Sigmoid colon (tissue), 7 donors: ENCODE results near the gene DROSHA. TPM values are rescaled to one million over a fixed set of nuclear protein-coding genes. Genes with fewer than 3 reads are reported as not detected.

Experiments
- DNase-seq: peaks from one replicate; pipeline ENCODE4 v3.0.0-alpha.2; 2019
- H3K27ac ChIP-seq, 4 donors: fragments of 200-600 bp; sonication (generic); one replicate each; pipeline ENCODE4 v1.5.1; 2016 to 2019; ENCODE audit warnings: mild to moderate bottlenecking in 1 of 4
- H3K27me3 ChIP-seq, 3 donors: fragments of 200-600 bp; sonication (generic); one replicate each; pipeline ENCODE4 v1.5.1; 2019; ENCODE audit warnings: mild to moderate bottlenecking in 1 of 3
- H3K36me3 ChIP-seq, 4 donors: fragments of 200-600 bp; sonication (generic); one replicate each; pipeline ENCODE4 v1.5.1; 2016 to 2019
- H3K4me1 ChIP-seq, 4 donors: fragments of 200-600 bp; sonication (generic); one replicate each; pipeline ENCODE4 v1.5.1; 2017 to 2019
- H3K4me3 ChIP-seq, 4 donors: fragments of 200-600 bp; sonication (generic); one replicate each; pipeline ENCODE4 v1.5.1; 2017 to 2019; ENCODE audit warnings: mild to moderate bottlenecking in 2 of 4, moderate library complexity in 1 of 4
- H3K9me3 ChIP-seq, 4 donors: fragments of 200-600 bp in 3 of 4; sonication (generic) in 3 of 4; one replicate each; pipeline versions ENCODE4 v1.5.1 to v1.6.1; 2013 to 2019
- EP300 ChIP-seq, 4 donors: sonication (generic); formaldehyde crosslinking; IDR thresholded peaks; one replicate each; pipeline ENCODE4 v1.6.1; 2017; ENCODE audit warnings: antibody characterized with exemption in 4 of 4
- POLR2A ChIP-seq, 2 donors: fragments of 450-650 bp; IDR thresholded peaks; one replicate each; pipeline ENCODE4 v1.6.1; 2016; ENCODE audit warnings: antibody characterized with exemption in 2 of 2, mild to moderate bottlenecking in 2 of 2, moderate library complexity in 2 of 2
- POLR2AphosphoS5 ChIP-seq, 4 donors: sonication (generic); formaldehyde crosslinking; IDR thresholded peaks; one replicate each; pipeline ENCODE4 v1.6.1; 2017; ENCODE audit warnings: antibody characterized with exemption in 4 of 4
- WGBS, 2 donors: extraction: QIAGEN DNeasy Blood & Tissue Kit; methylation state at CpG; one replicate each; pipeline ENCODE4 v1.1.7; 2013; 5-methylcytosine and 5-hydroxymethylcytosine counted together
- intact Hi-C: fragments of 100-400 bp; cut with DNase I; formaldehyde crosslinking; loops from one replicate; pipeline ENCODE4 v1.15.1; 2023
- polyA plus RNA-seq, 3 donors: library from polyadenylated mRNA; stranded (reverse); fragments of 200-250 nt; gene quantifications; one replicate each; pipeline ENCODE4 v1.2.3, GENCODE V29; 2013
- total RNA-seq, 4 donors: library from RNA; depleted of rRNA; stranded (reverse); fragments of >200 nt; gene quantifications; one replicate each; pipeline ENCODE4 v1.1.0, GENCODE V29; 2016
- TF ChIP-seq, protein P1 (sequence below), 4 experiments: fragments of 450-650 bp in 3 of 4; fragments of 200-600 bp in 1 of 4; IDR thresholded peaks; one replicate each; pipeline ENCODE4 v1.5.1; 2016 to 2019; ENCODE audit warnings: antibody characterized with exemption in 4 of 4, mild to moderate bottlenecking in 3 of 4, moderate library complexity in 2 of 4
- donor health status: healthy with polysubstance abuse.
- donor health status: Bipolar disorder and iron deficiency.
- donor health status: healthy.

The DROSHA gene
- total and polyA plus RNA-seq, 7 donors = 17.3 to 57.6 (median 28.6) TPM

DNA sequence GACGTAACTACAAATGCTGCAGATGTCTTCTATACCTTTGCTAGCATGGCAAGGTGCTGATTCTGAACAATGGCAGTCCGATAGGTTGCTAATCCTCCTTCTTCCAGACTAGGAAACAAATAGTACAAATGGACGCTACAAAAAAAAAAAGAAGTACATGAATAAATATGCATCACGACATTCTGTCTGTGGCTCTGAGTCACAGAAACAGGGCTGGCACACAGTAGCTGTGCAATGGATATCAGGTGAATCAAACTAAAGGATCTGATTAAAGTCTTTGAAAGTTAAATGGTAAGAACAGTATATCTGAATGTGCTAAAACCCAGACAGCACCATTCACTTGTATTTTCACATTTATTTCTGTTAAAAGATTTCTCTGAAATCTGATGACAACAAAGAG lies 96.2 kb downstream of the DROSHA start:
- Histone ChIP-seq H3K27me3 (no peaks in the 10 kb centered on the region), H3K4me1 (no peaks in the 10 kb centered on the region), H3K9me3 (no peaks in the 10 kb centered on the region), H3K36me3 (peaks cover 0 to 44% (median 4%) of the 10 kb centered on the region in 4 donors), H3K4me3 (no peak overlapping the region), H3K27ac (no peak overlapping the region)
- WGBS, 2 donors = 94 to 99% methylated on average over 4 of the region's 4 CpGs
- no peak for TF ChIP-seq POLR2AphosphoS5 (IDR thresholded peaks at IDR 0.05)
- no peak for TF ChIP-seq POLR2A (IDR thresholded peaks at IDR 0.05)
- no peak for TF ChIP-seq EP300 (IDR thresholded peaks at IDR 0.05)
- TF ChIP-seq, protein P1, sequence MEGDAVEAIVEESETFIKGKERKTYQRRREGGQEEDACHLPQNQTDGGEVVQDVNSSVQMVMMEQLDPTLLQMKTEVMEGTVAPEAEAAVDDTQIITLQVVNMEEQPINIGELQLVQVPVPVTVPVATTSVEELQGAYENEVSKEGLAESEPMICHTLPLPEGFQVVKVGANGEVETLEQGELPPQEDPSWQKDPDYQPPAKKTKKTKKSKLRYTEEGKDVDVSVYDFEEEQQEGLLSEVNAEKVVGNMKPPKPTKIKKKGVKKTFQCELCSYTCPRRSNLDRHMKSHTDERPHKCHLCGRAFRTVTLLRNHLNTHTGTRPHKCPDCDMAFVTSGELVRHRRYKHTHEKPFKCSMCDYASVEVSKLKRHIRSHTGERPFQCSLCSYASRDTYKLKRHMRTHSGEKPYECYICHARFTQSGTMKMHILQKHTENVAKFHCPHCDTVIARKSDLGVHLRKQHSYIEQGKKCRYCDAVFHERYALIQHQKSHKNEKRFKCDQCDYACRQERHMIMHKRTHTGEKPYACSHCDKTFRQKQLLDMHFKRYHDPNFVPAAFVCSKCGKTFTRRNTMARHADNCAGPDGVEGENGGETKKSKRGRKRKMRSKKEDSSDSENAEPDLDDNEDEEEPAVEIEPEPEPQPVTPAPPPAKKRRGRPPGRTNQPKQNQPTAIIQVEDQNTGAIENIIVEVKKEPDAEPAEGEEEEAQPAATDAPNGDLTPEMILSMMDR (IDR thresholded peaks at IDR 0.05) = no peak
- intact Hi-C loops = no loop called here
- DNase-seq = no peak

DNA sequence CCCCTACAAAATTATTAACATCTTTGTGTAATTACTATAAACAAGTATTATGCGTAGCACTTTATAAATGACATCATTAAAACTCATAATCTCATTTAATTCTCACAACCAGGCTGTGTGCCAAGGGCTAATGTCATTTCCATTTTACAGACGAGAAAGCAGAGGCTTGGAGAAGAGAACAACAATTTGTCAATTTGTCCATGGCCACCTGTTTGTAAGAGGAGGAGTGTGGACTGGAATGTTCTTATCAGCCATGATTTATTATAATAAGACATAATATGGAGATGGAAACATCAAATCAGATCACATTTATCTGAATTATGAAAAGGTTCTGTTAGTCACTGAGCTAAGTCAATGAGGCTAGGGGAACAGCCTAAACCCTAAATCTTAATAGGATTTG lies 97.0 kb downstream of the DROSHA start:
- H3K4me3 ChIP-seq = no peak overlapping the region
- peaks cover 0 to 48% (median 4%) of the 10 kb centered on the region in 4 donors for H3K36me3 ChIP-seq
- intact Hi-C loops = no loop called here
- no peak overlapping the region for H3K27ac ChIP-seq
- H3K27me3 ChIP-seq = no peaks in the 10 kb centered on the region
- H3K9me3 ChIP-seq = no peaks in the 10 kb centered on the region
- H3K4me1 ChIP-seq = no peaks in the 10 kb centered on the region
- TF ChIP-seq POLR2AphosphoS5 (IDR thresholded peaks at IDR 0.05) (no peak), POLR2A (IDR thresholded peaks at IDR 0.05) (no peak), EP300 (IDR thresholded peaks at IDR 0.05) (no peak)
- TF ChIP-seq, protein P1 (IDR thresholded peaks at IDR 0.05) = no peak
- WGBS, 2 donors = 91 to 94% methylated on average over 2 of the region's 2 CpGs
- DNase-seq = no peak

DNA sequence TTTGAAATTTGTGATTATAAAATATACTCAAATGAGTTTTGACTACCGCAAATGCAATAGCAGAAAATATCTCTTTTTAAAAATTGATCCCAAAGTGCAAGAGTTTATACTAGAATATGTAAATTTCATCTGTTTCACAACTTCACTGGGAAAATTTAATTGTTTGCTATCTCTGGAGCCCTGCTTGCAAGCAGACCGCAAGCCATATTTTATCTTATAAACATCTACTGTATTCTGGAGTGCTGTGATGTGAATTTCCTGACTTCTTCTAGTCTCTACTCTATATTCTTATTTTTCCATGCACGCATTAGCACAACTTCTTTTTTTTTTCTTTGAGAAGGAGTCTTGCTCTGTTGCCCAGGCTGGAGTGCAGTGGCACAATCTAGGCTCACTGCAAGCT lies 98.7 kb downstream of the DROSHA start:
- intact Hi-C loops = no loop called here
- Histone ChIP-seq H3K36me3 (peaks cover 0 to 63% (median 6%) of the 10 kb centered on the region in 4 donors), H3K27me3 (no peaks in the 10 kb centered on the region), H3K4me3 (no peak overlapping the region), H3K4me1 (no peaks in the 10 kb centered on the region), H3K9me3 (no peaks in the 10 kb centered on the region), H3K27ac (no peak overlapping the region)
- 97 to 98% methylated on average over 3 of the region's 3 CpGs for WGBS, 2 donors
- TF ChIP-seq EP300 (IDR thresholded peaks at IDR 0.05) = no peak
- no peak for TF ChIP-seq POLR2A (IDR thresholded peaks at IDR 0.05)
- TF ChIP-seq, protein P1 (IDR thresholded peaks at IDR 0.05) = no peak
- no peak for TF ChIP-seq POLR2AphosphoS5 (IDR thresholded peaks at IDR 0.05)
- no peak for DNase-seq

DNA sequence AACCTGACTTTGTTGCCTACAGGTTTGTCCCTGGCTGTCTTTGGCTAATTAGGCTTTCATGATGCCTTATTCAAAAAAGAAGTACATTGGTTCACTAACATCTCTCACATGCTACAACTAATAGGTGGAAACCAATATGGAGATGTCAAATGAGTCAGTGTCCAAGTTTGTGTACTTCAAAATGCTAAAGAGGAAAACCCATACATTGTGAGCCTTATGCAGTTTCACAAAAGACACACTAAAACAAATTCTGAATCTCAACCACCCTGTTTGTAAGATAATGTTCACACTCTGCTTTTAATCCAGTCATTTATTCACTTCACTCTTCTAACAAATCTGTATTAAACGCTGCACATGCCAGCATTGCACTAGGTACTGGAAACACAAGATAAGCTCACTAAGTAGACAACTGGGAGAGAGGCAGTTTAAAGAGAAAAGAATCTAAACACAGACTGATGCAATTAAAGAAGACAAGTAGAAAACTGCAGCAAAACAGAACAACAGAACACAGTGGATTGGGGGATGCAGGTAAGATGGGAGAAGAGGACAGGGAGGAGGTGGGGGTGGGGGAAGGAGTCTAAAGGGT lies 104.1 kb downstream of the DROSHA start:
- no peaks in the 10 kb centered on the region for H3K9me3 ChIP-seq
- no peak for DNase-seq
- no peak overlapping the region for H3K4me3 ChIP-seq
- no peaks in the 10 kb centered on the region for H3K4me1 ChIP-seq
- intact Hi-C loops = no loop called here
- TF ChIP-seq EP300 (IDR thresholded peaks at IDR 0.05) = no peak
- no peak for TF ChIP-seq POLR2AphosphoS5 (IDR thresholded peaks at IDR 0.05)
- TF ChIP-seq, protein P1 (IDR thresholded peaks at IDR 0.05) = no peak
- TF ChIP-seq POLR2A (IDR thresholded peaks at IDR 0.05) = no peak
- no peak overlapping the region for H3K27ac ChIP-seq
- no peaks in the 10 kb centered on the region for H3K27me3 ChIP-seq
- peaks cover 0 to 65% (median 2%) of the 10 kb centered on the region in 4 donors for H3K36me3 ChIP-seq
- WGBS, 2 donors = 91 to 94% methylated on average over 1 of the region's 1 CpG
